Fibroblast of lung (primary cell): ENCODE measurements around the gene LDLRAD1.

Source experiments
- CTCF ChIP-seq, 2 donors: IDR thresholded peaks in 1 of 2; conservative IDR thresholded peaks in 1 of 2; 1 replicate in 1 of 2; 2 replicates in 1 of 2; pipeline ENCODE4 v1.5.1; 2011 to 2012; ENCODE audit warnings: low read length in 2 of 2, control low read depth in 1 of 2, inconsistent platforms in 1 of 2, low read depth in 1 of 2, mild to moderate bottlenecking in 1 of 2
- EZH2 ChIP-seq: IDR thresholded peaks from 2 replicates; pipeline ENCODE4 v1.5.1; 2012; ENCODE audit warnings: low read length, control low read depth, mild to moderate bottlenecking; ENCODE audit errors: missing control alignments

- TF ChIP-seq EZH2 (no peak), CTCF (conservative IDR thresholded peaks at IDR 0.05 in 1 of 2, IDR thresholded peaks at IDR 0.05 in 1 of 2; ENCODE audit: low read depth in 1 of 2, low read length in 2 of 2) (no peak)
Measured at GRCh38 chr1:53971718-53972117, 46.3 kb downstream of the LDLRAD1 start.
